ENCODE results near the gene NTRK2. TPM values are rescaled to one million over a fixed set of nuclear protein-coding genes. Genes with fewer than 3 reads are reported as not detected.

Gene NTRK2
- total and polyA plus RNA-seq, 2 experiments from 2014 or later = 0.03 TPM; not detected in 1

DNA sequence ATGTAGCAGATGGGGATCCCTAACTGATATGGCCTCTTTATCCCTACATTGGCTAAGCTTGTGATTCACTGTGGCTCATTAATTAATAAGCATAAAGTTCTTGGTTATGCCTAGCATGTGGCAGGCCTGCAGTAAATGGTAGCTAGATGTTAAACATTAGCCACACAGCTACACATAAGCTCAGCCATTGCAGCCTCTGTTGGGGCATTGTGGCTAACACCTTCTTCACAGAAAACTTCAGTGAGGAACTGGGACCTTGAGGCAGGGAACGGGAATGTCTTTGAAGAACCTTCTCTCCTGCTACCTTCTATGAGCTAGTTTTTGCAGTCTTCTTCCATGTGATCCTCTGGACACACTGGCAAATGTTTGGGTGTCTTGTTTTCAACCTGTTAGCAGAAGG, 338.2 kb downstream of the NTRK2 start:
- H3K27me3 ChIP-seq (ENCODE audit: insufficient read depth) = no peaks in the 10 kb centered on the region
- H4K20me1 ChIP-seq (replicated peaks; ENCODE audit: insufficient read depth) = no peaks in the 10 kb centered on the region
- H3K79me2 ChIP-seq (replicated peaks; ENCODE audit: insufficient read depth) = no peaks in the 10 kb centered on the region
- no peaks in the 10 kb centered on the region; the same call in 2 of the 3 replicates for H3K9me3 Mint-ChIP-seq
- TF ChIP-seq NANOG (IDR thresholded peaks at IDR 0.05; ENCODE audit: borderline replicate concordance) (no peak), ZNF114 (CRISPR knock-in tag; IDR thresholded peaks at IDR 0.05) (no peak), EZH2 (IDR thresholded peaks at IDR 0.05; ENCODE audit: low read depth, unreplicated experiment) (no peak), CREB1 (CRISPR knock-in tag; IDR thresholded peaks at IDR 0.05; ENCODE audit: low read depth) (no peak), ZNF331 (CRISPR knock-in tag; IDR thresholded peaks at IDR 0.05; ENCODE audit: low read depth) (no peak), STAT1 (IDR thresholded peaks at IDR 0.05; ENCODE audit: unreplicated experiment) (no peak), EZH2phosphoT487 (IDR thresholded peaks at IDR 0.05; ENCODE audit: unreplicated experiment) (no peak), JUNB (IDR thresholded peaks at IDR 0.05; ENCODE audit: unreplicated experiment) (no peak), POLR2AphosphoS5 (IDR thresholded peaks at IDR 0.05; ENCODE audit: low read depth) (no peak)
- TF ChIP-seq, protein P1, sequence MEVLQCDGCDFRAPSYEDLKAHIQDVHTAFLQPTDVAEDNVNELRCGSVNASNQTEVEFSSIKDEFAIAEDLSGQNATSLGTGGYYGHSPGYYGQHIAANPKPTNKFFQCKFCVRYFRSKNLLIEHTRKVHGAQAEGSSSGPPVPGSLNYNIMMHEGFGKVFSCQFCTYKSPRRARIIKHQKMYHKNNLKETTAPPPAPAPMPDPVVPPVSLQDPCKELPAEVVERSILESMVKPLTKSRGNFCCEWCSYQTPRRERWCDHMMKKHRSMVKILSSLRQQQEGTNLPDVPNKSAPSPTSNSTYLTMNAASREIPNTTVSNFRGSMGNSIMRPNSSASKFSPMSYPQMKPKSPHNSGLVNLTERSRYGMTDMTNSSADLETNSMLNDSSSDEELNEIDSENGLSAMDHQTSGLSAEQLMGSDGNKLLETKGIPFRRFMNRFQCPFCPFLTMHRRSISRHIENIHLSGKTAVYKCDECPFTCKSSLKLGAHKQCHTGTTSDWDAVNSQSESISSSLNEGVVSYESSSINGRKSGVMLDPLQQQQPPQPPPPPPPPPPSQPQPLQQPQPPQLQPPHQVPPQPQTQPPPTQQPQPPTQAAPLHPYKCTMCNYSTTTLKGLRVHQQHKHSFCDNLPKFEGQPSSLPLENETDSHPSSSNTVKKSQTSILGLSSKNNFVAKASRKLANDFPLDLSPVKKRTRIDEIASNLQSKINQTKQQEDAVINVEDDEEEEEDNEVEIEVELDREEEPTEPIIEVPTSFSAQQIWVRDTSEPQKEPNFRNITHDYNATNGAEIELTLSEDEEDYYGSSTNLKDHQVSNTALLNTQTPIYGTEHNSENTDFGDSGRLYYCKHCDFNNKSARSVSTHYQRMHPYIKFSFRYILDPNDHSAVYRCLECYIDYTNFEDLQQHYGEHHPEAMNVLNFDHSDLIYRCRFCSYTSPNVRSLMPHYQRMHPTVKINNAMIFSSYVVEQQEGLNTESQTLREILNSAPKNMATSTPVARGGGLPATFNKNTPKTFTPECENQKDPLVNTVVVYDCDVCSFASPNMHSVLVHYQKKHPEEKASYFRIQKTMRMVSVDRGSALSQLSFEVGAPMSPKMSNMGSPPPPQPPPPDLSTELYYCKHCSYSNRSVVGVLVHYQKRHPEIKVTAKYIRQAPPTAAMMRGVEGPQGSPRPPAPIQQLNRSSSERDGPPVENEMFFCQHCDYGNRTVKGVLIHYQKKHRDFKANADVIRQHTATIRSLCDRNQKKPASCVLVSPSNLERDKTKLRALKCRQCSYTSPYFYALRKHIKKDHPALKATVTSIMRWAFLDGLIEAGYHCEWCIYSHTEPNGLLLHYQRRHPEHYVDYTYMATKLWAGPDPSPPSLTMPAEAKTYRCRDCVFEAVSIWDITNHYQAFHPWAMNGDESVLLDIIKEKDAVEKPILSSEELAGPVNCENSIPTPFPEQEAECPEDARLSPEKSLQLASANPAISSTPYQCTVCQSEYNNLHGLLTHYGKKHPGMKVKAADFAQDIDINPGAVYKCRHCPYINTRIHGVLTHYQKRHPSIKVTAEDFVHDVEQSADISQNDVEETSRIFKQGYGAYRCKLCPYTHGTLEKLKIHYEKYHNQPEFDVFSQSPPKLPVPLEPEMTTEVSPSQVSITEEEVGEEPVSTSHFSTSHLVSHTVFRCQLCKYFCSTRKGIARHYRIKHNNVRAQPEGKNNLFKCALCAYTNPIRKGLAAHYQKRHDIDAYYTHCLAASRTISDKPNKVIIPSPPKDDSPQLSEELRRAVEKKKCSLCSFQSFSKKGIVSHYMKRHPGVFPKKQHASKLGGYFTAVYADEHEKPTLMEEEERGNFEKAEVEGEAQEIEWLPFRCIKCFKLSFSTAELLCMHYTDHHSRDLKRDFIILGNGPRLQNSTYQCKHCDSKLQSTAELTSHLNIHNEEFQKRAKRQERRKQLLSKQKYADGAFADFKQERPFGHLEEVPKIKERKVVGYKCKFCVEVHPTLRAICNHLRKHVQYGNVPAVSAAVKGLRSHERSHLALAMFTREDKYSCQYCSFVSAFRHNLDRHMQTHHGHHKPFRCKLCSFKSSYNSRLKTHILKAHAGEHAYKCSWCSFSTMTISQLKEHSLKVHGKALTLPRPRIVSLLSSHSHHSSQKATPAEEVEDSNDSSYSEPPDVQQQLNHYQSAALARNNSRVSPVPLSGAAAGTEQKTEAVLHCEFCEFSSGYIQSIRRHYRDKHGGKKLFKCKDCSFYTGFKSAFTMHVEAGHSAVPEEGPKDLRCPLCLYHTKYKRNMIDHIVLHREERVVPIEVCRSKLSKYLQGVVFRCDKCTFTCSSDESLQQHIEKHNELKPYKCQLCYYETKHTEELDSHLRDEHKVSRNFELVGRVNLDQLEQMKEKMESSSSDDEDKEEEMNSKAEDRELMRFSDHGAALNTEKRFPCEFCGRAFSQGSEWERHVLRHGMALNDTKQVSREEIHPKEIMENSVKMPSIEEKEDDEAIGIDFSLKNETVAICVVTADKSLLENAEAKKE (CRISPR knock-in tag; IDR thresholded peaks at IDR 0.05) = no peak
- TF ChIP-seq, protein P2, sequence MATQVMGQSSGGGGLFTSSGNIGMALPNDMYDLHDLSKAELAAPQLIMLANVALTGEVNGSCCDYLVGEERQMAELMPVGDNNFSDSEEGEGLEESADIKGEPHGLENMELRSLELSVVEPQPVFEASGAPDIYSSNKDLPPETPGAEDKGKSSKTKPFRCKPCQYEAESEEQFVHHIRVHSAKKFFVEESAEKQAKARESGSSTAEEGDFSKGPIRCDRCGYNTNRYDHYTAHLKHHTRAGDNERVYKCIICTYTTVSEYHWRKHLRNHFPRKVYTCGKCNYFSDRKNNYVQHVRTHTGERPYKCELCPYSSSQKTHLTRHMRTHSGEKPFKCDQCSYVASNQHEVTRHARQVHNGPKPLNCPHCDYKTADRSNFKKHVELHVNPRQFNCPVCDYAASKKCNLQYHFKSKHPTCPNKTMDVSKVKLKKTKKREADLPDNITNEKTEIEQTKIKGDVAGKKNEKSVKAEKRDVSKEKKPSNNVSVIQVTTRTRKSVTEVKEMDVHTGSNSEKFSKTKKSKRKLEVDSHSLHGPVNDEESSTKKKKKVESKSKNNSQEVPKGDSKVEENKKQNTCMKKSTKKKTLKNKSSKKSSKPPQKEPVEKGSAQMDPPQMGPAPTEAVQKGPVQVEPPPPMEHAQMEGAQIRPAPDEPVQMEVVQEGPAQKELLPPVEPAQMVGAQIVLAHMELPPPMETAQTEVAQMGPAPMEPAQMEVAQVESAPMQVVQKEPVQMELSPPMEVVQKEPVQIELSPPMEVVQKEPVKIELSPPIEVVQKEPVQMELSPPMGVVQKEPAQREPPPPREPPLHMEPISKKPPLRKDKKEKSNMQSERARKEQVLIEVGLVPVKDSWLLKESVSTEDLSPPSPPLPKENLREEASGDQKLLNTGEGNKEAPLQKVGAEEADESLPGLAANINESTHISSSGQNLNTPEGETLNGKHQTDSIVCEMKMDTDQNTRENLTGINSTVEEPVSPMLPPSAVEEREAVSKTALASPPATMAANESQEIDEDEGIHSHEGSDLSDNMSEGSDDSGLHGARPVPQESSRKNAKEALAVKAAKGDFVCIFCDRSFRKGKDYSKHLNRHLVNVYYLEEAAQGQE (IDR thresholded peaks at IDR 0.05; ENCODE audit: unreplicated experiment) = no peak
- TF ChIP-seq, protein P3, sequence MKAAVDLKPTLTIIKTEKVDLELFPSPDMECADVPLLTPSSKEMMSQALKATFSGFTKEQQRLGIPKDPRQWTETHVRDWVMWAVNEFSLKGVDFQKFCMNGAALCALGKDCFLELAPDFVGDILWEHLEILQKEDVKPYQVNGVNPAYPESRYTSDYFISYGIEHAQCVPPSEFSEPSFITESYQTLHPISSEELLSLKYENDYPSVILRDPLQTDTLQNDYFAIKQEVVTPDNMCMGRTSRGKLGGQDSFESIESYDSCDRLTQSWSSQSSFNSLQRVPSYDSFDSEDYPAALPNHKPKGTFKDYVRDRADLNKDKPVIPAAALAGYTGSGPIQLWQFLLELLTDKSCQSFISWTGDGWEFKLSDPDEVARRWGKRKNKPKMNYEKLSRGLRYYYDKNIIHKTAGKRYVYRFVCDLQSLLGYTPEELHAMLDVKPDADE (IDR thresholded peaks at IDR 0.05) = no peak
- TF ChIP-seq, protein P4, sequence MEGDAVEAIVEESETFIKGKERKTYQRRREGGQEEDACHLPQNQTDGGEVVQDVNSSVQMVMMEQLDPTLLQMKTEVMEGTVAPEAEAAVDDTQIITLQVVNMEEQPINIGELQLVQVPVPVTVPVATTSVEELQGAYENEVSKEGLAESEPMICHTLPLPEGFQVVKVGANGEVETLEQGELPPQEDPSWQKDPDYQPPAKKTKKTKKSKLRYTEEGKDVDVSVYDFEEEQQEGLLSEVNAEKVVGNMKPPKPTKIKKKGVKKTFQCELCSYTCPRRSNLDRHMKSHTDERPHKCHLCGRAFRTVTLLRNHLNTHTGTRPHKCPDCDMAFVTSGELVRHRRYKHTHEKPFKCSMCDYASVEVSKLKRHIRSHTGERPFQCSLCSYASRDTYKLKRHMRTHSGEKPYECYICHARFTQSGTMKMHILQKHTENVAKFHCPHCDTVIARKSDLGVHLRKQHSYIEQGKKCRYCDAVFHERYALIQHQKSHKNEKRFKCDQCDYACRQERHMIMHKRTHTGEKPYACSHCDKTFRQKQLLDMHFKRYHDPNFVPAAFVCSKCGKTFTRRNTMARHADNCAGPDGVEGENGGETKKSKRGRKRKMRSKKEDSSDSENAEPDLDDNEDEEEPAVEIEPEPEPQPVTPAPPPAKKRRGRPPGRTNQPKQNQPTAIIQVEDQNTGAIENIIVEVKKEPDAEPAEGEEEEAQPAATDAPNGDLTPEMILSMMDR (conservative IDR thresholded peaks at IDR 0.05; ENCODE audit: low read depth in 2 of 2) = no peak
- H3K4me1 ChIP-seq (ENCODE audit: insufficient read depth) = peaks cover 5% of the 10 kb centered on the region; the same call in 1 of the 2 replicates
- no peak overlapping the region for H3K4me3 ChIP-seq
- DNase-seq (ENCODE audit: low spot score) (no peak), ATAC-seq (no peak)
- H3K4me1 Mint-ChIP-seq = peaks cover 7% of the 10 kb centered on the region; the same call in 2 of the 3 replicates
- H3K36me3 Mint-ChIP-seq (ENCODE audit: low read depth) = no peaks in the 10 kb centered on the region; the same call in 1 of the 3 replicates
- no peak overlapping the region for H2AFZ ChIP-seq
- H3K27ac ChIP-seq (ENCODE audit: low read depth) = no peak overlapping the region
- H3K27ac Mint-ChIP-seq = no peak overlapping the region
- peaks cover 9% of the 10 kb centered on the region; the same call in 1 of the 2 replicates for H3K9me2 ChIP-seq (ENCODE audit: insufficient read depth)
- no peaks in the 10 kb centered on the region for H3K27me3 Mint-ChIP-seq (ENCODE audit: insufficient read depth, low read depth, poor library complexity)
- H3K36me3 ChIP-seq (ENCODE audit: insufficient read depth) = no peaks in the 10 kb centered on the region
- H3K4me3 Mint-ChIP-seq = no peak overlapping the region
- H3F3A ChIP-seq (replicated peaks; ENCODE audit: low read depth) = no peaks in the 10 kb centered on the region
- no peak overlapping the region for H3K4me2 ChIP-seq

Measured in GM23338 (cell line).